HTERT RPE-1 (cell line): ENCODE results near the gene CDRT15.
"Not testable (repeated sequence)": the region's sequence is repeated elsewhere in the genome, so short reads cannot be mapped to it uniquely, and the experiment has no call there.

Experiments
- in situ Hi-C: fragments of 300-500 bp; cut with MboI; formaldehyde crosslinking; loops from 4 replicates; pipeline ENCODE4 v1.14.3; 2020; ENCODE audit warnings: low sequenced_read_pairs

CDRT15 gene

GRCh38 chr17:14207791-14208190, 28.9 kb downstream of the CDRT15 start:
- in situ Hi-C loops = no loop called here

DNA sequence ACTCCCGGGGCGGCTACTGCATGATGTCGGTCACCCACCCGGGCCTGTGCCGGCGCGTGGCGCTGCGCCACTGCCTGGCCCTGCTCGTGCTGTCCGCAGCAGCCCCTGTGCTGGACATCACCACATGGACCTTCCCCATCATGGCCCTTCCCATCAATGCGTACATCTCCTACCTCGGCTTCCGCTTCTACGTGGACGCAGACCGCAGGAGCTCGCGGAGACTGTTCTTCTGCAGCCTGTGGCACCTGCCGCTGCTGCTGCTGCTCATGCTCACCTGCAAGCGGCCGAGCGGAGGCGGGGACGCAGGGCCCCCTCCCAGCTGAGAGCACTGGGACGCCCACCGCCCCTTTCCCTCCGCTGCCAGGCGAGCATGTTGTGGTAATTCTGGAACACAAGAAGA, 29.8 kb downstream of the CDRT15 start:
- in situ Hi-C loops = no loop called here

- in situ Hi-C loops = no loop called here
These were observed 30.6 kb downstream of the CDRT15 start for GRCh38 chr17:14205992-14206461.

- in situ Hi-C loops = no loop called here
These were observed 31.3 kb downstream of the CDRT15 start for GRCh38 chr17:14205380-14205779.

- in situ Hi-C loops = no loop called here
These were observed 32.1 kb downstream of the CDRT15 start for GRCh38 chr17:14204546-14204945.

DNA sequence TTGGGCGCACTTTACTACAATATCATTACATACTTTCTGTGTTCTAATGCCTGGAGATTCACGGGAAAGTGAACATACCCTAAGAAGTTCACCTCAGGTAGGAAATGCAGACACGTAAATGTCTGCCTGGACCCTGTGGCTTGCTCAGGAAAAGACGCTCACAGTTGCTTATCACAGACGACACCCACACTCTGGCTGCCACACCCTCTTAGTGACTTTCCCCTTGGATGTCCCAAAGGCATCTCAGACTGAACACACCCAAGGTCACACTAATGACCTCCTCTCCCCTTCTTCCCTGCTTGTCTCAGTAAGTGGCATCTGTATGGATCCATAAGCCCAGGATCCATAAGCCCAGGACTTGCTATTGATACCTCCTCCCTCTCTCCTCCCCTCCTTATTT, 32.6 kb downstream of the CDRT15 start:
- in situ Hi-C loops = no loop called here

DNA sequence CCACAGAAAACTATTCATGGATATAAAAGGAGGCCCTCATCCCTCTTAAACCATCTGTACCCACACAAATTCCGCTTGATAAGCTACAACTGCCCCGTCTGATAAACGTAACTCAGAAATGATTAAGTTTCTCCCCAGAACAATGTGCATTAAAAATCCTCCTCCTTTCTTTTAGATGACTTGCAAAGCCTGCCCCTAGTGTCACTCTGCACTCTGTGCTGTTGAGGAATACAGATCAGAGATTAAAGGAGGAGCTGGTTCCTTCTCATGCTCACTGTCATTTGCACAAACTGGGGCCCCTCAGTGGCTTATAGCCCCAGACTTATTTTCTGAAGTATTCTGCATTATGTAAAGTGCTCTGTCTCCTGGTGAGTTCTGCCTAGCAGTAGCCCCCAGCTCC, 33.3 kb downstream of the CDRT15 start:
- in situ Hi-C loops = no loop called here

GRCh38 chr17:14202388-14203166, 34.1 kb downstream of the CDRT15 start:
- in situ Hi-C loops = no loop called here

GRCh38 chr17:14201988-14202380, 34.7 kb downstream of the CDRT15 start:
- in situ Hi-C loops = no loop called here

DNA sequence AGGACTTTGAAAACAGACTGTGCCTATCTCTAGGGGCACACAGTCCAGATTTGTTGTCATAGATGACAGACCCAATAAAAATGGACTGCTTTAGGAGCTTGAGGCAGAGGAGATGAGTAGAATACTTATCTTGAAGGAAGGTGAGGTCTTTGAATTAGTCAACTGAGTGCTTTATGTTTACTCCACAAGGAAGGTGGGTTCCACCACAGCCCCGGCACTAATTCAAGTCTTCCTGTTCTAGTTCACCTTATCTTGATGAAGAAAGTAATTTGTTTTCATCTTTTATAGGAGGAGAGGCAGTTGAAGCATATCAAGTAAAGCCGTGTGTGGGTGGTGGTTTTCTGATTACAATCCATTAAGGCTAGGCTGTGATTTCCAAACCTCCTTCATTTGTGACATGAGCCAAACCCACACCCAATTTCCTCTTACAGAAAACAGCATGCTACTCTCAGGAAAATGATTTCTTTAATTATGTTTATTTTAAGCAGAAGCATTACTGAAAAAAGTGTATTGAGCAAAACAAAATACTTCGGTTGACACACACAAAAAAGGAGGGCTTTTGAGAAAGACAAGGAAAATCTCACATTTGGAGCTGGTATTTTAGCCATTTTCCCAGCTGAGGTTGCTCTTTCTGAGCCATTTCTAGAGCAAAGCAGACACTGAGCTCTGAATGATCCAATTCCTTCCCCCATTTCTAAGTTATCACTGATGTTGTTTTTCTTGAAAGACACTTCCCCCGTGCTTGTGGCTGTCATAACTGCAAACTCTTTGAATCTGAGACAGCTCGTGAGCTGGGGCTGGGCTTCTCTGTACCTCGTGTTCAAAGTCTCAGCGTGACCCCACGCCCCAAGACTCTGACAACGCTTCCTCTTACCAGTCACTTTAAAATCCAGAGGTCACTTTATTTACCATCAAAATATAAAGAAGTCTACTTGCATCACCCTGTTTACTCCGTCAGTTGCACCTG, 35.4 kb downstream of the CDRT15 start:
- in situ Hi-C loops = no loop called here

- in situ Hi-C loops = no loop called here
These were observed 36.3 kb downstream of the CDRT15 start for GRCh38 chr17:14200354-14200753.

GRCh38 chr17:14199601-14200000, 37.1 kb downstream of the CDRT15 start:
- in situ Hi-C loops = no loop called here

GRCh38 chr17:14198575-14198974, 38.1 kb downstream of the CDRT15 start:
- in situ Hi-C loops = no loop called here

DNA sequence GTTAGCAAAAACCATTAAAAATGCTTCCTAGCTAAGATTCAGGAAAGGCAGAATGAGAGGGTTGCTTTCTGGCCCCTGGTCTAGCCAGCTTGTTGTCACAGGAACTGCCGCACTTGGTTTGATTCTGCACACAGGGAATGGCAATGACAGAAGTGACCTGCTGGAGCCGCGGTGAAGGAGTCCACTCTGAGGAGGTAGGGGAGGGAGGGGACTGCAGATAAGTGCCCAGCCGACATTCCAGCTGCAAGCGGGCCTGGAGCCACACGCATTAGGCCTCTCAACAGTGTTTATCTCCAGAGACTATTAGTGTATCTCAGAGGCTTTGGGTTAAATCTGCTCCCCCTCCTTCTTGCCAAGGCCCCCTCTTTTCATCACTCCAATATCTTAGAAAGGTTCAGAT, 38.6 kb downstream of the CDRT15 start:
- in situ Hi-C loops = no loop called here

DNA sequence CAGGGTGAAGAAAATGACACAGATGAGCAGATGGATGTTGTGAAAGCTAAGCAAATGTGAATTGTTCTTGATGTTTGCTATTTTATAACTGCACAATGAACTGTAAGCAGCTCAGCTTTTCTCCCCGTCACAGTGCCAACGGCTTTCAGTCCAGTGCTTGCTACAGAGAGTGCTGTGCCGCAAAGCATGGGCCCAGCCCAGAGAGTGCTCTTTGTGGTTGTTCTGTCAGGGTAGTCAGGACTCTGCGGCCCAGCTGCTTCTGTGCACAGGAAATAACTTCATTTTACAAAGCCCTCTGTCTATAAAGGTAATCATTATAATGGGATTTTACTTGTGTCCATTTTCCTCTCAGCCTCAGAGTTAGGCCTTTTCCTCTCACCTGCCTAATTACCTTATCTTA, 39.1 kb downstream of the CDRT15 start:
- in situ Hi-C loops = no loop called here

GRCh38 chr17:14197057-14197456, 39.6 kb downstream of the CDRT15 start:
- in situ Hi-C loops = no loop called here

GRCh38 chr17:14196377-14196997, 40.2 kb downstream of the CDRT15 start:
- in situ Hi-C loops = no loop called here

DNA sequence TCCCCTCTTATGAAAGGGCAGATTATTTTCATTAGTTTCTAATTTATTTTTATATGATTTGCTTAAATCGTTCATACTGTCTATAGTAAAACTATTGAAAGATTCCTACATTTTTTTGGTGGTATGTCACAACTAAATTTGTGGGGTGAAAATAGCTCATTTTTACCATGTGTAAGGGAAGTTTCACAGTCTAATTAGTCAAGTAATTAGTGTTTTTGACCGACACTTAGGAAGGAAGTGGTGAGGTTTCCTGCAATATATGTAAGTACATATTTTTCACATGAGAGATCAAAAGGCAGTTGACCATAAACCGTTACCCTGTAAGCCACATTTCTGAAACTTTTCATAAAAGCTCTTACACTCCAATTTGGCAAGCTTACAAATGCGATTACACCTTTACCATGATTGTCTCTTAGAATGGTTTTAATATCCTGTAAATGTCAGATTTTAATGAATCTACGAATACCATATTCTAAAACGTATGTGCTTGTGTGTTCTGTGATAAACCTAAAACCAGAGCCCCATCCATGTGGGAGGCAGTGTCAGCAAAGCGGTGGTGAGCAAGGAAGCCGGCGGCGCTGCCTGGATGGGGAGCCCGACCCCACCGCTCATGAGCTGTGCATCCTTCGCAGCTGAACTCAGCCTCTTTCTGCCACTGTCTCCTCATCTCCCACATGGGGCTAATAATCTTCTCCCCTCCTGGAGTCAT, 43.9 kb downstream of the CDRT15 start:
- in situ Hi-C loops = not testable (repeated sequence)

DNA sequence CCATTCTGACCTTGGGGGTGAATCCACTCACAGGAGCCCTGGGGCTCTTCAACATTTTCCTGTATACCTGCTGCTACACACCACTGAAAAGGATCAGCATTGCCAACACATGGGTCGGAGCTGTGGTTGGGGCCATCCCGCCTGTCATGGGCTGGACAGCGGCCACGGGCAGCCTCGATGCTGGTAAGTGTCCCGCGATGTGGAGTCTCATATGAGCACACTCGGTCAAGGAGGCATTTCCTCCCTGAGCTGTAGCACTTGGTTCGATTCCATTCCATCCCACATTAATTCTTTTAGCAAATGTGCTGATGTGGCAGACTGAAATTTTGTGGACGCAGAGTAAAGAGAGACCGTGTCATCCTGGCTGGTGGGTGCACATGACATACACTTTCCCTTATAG, 44.6 kb downstream of the CDRT15 start:
- in situ Hi-C loops = not testable (repeated sequence)

DNA sequence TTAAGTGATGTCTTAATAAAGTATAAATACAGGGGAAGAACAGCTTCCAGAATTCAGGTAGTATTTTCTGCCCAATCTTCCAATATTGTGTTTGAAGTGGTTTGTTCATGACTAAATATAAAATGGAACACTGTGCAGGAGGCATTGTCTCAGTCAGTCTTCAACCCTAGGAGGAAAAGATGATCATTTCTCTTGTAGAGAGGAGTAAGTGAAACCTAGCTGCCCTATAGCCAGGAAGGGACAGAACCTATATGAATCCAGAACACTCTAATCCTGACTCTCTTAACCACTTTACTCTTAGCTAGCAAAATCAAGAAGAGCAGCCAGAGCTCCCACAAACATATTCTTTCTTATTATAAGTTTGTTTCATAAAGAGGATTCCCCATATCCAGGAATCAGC, 45.2 kb downstream of the CDRT15 start:
- in situ Hi-C loops = not testable (repeated sequence)

GRCh38 chr17:14190774-14191173, 45.9 kb downstream of the CDRT15 start:
- in situ Hi-C loops = not testable (repeated sequence)
